ENCODE data around the gene SNRPB.

DNA sequence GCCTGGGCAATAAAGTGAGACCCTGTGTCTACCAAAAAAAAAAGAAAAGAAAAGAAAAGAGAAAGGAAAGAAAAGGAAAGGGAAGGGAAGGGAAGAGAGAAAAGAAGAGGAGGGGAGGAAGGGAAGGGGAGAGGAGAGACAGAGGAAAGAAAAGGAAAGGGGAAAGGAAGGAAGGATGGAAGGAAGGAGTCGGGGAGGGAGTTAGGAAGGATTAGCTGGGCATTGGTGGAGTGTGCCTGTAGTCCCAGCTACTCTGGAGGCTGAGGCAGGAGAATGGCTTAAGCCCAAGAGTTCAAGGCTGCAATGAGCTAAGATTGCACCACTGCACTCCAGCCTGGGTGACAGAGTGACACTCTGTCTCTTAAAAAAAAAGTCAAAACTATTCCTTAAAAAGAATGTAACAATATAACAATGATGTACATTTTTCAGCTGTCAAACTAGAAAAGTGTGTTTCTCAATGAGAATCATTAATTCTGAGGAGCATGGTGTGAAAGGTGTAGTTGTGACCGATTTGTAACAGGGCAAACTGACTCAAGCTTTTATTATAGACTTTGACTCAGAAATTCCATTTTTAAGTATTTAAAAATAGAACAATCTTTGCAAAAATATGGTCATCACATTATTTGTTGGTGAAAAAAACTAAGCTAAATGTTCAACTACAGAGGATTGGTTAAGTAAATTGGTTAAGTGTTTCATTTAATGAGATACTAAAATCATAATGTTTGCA lies 14.7 kb downstream of the SNRPB start:
- TF ChIP-seq POLR2A (IDR thresholded peaks at IDR 0.05; ENCODE audit: low read length) (no peak), GATA1 (IDR thresholded peaks at IDR 0.05; ENCODE audit: low read depth, low read length) (no peak)
